Cerebellar cortex (tissue), 1 donor: Measurements from ENCODE around the gene HIC1.
A peak's percentile ranks its signal among the peaks of the same experiment; 100 is the strongest.
"Not testable (repeated sequence)": the region's sequence is repeated elsewhere in the genome, so short reads cannot be mapped to it uniquely, and the experiment has no call there.

ENCODE experiments used
- DNase-seq: peaks from one replicate; pipeline ENCODE4 v3.0.0-alpha.2; 2015; ENCODE audit warnings: low spot score

HIC1 gene

GRCh38 chr17:2054512-2055291, at the start of gene HIC1:
Gene HIC1, plus strand, starts transcription at chr17:2055103. Its CDS starts 1,588 bp downstream, at chr17:2056691.
- DNase-seq: peak; percentile 86

DNA sequence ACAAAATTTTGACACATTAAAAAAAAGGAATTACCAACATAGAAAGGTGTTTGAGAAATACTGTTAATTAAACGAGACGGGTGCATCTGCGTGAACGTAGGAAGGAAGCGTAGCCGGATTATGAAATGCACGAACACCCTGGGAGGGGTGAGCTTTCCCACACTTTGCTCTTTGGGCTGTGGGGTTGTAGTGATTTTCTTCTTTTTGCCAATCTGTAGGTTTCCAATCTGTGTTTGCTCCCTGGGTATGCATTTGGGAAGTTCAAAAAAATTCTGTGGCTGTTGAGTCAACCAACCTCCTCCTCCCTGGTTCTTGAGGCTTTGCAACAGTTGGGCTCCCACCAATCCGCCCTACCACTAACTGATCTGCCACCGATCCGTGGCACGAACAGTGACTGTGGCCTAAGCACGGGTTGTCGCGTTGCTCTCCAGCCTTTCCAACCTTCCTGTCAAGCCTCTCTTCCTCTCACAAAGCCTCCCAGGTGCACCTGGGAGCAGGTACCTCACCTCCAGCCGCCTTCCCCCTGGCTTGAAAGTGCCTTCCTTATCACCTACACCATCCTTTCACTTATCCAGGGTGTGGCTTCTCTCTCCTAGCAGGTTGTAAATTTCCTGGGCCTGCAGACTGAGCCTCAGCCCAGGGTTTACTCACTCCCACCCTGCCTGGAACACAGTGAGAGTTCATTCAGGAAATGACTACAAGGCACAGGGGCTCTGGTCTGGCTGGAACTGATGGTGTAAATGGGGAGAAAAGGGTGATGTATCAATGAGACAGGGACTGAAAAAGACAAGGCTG, 46.4 kb upstream of the HIC1 start:
- no peak for DNase-seq

- DNase-seq: no peak
These were observed 45.2 kb upstream of the HIC1 start for GRCh38 chr17:2009737-2010136.

DNA sequence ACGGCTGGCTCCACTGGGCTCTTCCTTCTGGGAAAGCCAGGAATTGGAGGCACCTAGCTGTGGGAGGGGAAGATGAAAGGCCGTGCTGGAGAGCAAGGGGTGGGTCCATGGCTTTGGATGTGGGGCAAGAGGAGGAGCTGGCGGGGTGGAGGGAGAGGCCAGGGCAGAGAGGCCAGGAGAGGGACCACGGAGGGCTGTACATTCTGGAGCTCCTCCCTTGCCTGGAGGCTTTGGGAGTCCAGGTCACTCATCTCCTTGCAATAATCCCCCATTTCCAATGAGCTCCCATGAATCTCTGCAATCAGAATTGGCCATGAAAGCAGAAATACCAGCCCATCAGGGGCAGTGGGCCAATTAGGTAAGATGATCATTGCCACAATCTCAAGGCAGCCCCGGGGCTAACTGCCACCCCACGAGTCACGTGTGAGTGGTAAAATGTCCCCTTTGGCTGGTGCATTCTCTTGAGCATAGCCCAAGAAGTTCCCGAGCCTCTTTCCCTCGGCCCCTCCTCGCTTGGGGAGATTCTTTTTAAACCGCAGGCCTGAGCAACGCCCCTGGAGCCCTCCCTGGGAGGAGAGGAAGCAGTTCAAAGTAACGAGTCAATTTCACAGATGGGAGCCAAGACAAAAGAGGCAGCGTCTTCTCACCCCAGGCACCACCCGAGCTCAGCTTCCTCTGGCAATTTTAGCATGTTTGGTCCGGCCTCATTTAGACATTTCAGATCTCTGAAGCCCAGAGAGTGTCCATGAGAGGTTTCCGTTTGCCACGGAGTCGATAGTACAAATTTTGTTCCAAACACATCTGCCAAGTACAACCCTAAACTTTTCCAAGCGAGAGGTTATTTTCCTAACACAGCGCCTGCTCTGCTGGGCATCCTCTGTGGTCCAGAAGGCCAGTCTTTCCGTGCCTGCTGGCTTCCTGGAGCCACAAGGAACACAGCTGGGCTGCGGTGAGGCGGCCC, 43.2 kb upstream of the HIC1 start:
- DNase-seq: no peak

- DNase-seq: no peak
These were observed 42.4 kb upstream of the HIC1 start for GRCh38 chr17:2012499-2012898.

- DNase-seq: not testable (repeated sequence)
These were observed 41.5 kb upstream of the HIC1 start for GRCh38 chr17:2013220-2013993.

DNA sequence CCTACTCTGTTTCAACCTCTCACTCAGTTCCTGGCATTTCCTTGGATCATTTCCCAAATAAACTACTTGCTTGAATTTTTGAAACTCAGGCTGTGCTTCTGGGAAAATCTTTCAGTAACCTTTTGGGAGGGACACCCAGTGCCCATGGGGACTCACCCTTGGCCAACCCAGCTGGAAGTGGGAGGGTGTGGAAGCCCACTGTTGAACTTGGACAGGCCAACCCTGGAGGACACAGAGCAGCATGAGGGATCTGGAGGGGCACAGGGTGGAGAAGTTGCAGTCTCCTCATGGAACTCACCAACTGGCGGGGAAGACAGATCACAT, 40.9 kb upstream of the HIC1 start:
- no peak for DNase-seq

DNA sequence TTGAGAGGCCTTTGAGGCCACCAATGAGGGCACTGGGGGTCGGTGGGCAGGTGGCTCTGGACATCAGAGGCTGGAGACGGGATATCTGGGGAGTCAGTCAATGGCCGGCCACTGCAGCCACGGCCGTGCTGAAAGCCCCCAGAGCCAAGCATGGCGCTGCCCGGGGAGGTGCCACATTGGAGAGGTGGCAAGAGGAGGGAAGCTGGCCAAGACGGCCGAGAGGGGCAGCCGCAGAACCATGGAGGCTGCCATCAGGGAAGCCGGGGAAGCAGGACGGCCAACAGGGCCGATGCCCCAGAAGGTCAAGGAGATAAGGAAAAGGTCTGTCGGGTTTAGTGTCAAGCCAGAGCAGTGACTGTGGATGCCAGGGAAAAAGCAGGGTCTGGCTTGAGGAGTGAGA, 39.6 kb upstream of the HIC1 start:
- DNase-seq: no peak

DNA sequence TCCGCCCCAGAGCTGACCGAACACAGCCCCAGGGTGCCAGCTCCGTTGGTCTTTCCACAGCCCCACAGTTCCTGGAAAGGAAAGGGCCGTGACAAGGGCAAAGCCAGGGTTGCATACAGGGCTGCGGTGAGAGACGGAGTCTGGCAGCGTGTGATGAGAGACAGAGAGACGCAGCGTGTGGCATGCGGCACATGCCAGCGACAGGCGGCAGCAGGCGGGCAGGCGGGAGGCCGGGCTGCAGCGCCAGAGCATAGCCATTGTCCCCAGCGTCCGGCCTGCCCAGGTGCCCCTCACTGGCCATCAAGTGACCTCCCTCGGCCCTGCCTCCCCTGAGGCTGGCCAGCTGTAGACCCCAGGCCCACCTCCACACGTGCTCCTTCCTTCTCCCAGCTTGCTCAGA, 38.4 kb upstream of the HIC1 start:
- no peak for DNase-seq

DNA sequence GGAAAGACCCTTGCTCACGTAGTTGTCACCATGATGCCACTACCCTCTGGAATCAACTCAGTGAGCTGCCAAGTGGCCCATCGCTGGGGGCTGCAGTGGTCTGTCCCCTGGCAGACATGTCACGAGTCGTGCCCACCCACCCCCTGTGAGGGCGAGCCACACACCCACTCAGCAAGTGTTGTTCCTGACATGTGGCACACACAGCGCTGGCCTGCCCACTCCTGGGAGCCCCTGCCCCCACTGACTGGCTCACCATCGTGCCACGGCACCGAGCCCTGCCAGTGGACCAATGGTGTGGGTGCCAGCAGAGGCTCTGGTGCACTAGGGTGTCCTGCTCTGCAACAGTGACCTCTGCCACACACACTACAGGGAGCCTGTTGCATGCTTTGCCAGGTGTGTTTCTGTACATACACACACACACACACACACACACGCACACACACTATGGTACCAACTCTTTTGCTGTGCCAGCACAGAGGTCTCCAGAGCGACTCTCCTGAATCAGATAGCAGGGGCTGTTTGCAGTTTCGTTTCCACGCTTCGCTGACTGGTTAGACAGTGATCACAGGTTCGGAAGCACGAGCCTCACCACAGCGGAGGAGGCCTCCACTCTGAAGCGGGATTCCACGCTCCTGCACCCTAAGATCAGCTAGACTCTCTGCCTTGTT, 37.5 kb upstream of the HIC1 start:
- no peak for DNase-seq

- peak; percentile 77 for DNase-seq
These were observed 36.0 kb upstream of the HIC1 start for GRCh38 chr17:2018716-2019510.

- DNase-seq: no peak
These were observed 35.2 kb upstream of the HIC1 start for GRCh38 chr17:2019723-2020122.

GRCh38 chr17:2020721-2021120, 34.2 kb upstream of the HIC1 start:
- no peak for DNase-seq

GRCh38 chr17:2022647-2023240, 32.2 kb upstream of the HIC1 start:
- no peak for DNase-seq

DNA sequence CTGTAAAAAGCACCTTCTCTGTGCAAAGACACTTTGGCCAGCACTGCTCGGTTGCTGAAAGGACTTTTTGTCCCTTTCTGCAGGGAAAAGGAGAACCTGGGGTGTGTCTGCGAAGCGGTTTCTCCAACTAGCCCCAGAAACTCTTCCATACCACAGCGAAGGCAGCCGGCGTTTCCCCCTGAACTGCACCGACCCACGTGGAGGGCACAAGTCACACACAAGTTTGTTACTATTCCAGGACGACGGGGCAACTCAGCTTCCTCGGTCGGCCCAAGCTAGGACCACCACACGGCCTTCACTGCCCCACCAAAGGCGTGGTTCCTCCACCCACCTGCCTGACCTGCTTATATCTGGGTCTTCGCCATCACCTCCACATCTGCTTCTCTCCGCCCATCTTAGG, 31.6 kb upstream of the HIC1 start:
- no peak for DNase-seq

GRCh38 chr17:2023692-2024571, 31.0 kb upstream of the HIC1 start:
- peak; percentile 83 for DNase-seq

GRCh38 chr17:2024572-2025219, 30.2 kb upstream of the HIC1 start:
- no peak for DNase-seq

GRCh38 chr17:2025220-2025621, 29.7 kb upstream of the HIC1 start, which contains the start of gene RTN4RL1:
Gene RTN4RL1, minus strand, starts transcription at chr17:2025334. Its CDS starts 469 bp downstream, at chr17:2024865.
- peak; percentile 91 for DNase-seq
